NCI-H187 (cell line): ENCODE measurements around the gene MAML3.

Source experiments
- DNase-seq, 2 experiments: peaks; one replicate each; lab custom pipeline; 2025; lab: John Stamatoyannopoulos, UW

The MAML3 gene

DNA sequence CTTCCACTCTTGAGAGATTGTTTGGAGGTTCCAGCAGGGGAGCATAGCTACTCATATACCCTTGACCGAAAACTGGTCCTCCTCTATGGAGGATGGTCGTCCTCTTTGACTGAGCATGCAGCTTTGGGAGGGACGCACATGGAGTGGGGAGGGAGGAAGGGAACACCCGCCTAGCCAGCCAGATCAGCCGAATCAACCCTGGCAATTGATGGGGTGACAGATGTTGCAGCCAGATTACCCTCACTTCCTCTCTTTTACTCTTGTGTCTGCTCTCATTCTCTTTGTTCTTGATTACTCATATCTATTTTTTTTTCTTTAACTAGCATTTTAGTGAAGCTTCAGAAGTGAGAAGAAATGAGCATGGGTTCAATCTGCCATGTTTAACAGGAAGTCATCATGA, 468.8 kb downstream of the MAML3 start:
- no peak for DNase-seq

DNA sequence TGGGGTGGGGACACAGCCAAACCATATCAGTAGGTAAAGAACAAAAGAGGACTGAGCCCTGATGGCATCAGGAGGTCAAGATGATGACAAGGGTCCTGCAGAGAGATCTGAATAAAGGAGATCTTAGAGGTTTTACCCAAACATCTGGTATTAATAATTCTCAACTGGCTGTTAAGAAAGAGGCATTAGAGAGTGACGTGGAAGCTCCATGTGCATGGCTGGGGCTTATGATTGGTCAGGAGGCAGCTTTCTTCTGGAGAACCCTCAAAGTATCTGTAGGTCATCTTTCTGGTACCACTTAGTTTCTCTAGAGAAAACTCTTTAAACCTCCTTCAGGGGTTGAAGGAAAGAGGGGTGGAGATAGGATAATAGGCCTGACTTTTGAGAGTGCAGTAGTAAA, 469.6 kb downstream of the MAML3 start:
- no peak for DNase-seq

DNA sequence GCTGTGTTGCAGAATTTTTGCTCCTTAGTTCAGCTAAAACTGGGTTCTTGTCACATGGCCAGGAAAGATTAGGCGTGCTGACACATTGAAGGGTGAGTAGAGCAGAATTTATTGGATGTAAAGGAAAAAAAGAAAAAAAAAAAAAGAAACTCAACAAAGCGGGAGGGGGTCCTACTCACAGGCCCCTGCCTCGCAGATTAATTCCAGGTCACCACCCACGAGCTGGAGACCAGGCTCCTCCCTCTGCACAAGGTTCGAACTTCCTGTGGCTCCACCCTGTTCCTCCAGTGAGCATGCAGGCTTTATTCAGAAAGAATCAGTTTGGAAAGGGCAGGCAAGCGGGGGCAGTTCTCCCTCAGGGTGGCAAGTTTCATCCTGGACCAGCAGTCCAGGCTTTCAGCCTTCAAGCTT, 471.2 kb downstream of the MAML3 start:
- DNase-seq = no peak

DNA sequence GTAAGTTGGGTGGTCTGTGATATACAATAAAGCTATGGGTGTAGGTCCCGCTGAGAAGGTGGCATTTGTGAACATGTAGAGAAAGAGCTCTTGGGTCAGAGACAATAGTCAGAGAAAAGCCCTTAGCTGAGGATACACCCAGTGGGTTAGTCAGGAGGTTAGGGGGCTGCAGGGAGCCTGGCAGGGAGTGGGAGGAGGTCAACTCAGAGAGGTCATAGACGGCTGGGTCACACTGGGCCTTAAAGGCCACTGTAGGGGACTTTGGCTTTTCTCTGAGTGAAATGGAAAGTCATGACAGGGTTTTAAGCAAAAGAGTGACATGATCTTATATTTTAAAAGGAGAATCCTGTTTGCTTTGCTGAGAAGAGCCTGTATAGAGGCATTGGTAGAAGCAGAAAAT, 471.7 kb downstream of the MAML3 start:
- no peak for DNase-seq

DNA sequence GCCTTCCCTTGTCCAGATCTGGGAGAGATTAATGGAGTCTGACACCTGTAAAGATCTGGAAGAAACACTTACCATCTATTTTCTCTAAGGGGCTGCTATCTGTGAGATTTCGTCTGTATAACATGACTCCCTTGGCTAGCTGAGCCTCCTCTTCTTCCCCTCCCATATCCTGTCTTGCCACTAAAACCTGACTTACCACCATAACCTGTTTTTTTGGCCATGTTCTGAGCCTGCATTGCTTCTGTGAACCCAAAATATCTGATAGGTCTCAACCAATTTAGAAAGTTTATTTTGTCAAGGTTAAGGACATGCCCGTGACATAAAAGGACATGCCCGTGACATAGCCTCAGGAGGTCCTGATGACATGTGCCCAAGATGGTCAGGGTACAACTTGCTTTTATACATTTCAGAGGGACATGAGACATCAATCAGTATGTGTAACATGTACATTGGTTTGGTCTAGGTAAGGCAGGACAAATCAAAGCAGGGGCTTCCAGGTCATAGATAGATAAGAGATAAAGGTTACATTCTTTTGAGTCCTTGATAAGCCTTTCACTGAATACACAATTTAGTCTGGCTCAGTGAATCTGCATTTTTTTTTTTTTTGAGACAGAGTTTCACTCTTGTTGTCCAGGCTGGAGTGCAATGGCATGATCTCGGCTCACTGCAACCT, 476.9 kb downstream of the MAML3 start:
- no peak for DNase-seq

DNA sequence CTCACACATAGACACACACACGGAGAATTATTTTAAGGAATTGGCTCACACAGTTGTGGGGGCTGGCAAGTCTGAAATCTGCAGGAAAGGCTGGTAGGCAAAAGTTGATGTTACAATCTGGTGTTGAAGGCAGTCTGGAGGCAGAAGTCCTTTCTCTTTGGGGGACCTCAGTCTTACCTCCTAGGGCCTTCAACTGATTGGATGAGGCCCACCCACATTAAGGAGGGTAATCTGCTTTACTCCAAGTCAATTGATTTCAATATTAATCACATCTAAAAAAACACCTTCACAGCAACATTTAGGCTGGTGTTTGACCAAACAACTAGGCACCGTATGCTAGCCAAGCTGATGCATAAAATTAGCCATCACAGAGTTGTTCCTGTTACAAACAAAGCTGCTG, 477.6 kb downstream of the MAML3 start:
- DNase-seq = no peak

DNA sequence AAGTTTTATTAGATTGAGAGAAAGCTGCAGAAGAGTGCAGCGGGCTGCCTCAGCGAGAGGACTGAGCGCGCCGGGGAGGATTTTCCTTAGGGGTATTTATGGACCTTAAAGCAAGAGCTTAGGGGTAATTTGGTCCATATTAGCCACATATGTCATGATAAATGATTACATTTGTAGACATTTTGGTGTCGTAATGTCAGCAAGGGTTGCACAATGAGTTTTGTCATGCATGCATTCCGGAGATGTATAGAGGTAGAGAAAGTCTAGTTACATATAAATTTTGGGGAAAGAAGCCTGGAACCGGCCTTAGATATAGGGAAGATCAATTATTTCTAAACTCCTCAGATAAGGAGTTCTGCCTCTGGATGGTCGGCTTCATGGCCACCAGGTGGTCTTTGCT, 478.3 kb downstream of the MAML3 start:
- DNase-seq = no peak

DNA sequence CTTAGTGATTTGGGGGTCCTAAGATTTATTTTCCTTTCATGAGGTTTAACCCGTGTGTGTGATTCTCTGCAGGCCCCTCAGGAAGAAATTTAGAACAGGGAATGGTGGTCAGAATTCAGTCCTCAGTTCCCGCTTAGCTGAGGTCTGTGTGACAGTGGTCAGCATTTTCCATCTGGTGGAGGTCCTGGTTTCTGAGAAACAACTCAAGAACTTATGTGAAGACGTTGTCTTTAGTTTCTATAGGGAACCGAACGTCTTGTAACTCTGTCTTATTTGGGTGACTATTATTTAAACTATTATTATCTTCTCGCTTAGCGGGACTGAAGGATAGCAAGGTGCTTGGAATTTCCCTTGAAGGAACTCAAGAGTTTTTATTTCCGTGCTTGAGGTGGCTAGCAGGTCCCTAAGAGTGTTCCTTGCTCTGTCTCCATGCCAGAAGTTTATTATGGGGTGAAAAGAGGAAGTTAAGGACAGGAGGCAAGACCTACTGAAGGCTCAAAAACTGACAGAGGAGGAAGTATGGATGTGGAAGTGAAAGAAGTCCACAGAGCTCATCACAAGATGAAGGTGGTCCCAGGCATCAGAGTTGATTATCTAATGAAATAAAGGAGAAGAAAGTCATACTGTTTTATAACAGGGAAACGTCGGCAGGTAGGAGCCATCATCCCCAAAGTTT, 479.0 kb downstream of the MAML3 start:
- no peak for DNase-seq

DNA sequence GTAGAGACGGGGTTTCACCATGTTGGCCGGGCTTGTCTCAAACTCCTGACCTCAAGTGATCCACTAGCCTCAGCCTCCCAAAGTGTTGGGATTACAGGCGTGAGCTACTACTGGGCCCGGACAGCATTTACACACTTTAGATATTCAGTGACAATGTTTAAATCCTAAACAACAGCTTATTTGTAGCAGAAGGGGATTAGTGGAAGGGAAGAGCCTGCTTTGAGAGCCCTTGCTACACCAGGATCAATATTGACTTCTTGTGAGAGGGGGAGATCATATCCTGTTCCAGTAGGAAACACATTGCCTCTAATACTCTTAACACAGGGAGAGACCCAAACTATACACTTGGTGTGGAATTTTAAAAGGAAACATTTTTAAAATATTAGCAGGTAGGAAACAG, 481.3 kb downstream of the MAML3 start:
- no peak for DNase-seq

DNA sequence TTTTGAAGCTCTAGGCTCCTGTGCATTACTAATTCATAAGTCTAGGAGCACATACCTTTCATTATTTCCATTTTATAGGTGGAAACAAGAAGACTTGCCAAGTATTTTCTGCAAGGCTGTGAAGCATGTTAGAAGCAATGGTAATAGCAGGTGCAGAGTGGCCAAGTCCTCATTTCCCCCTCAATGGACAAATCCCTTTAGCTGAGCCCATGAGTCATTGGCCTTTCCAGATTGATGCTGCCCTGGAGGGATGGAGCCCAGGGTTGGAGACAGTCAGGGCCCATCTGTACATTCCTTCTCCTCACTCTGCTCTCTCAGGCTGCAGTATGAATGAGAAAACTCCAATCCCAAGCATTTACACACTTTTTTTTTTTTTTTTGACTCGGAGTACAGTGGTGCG, 481.8 kb downstream of the MAML3 start:
- DNase-seq = no peak

DNA sequence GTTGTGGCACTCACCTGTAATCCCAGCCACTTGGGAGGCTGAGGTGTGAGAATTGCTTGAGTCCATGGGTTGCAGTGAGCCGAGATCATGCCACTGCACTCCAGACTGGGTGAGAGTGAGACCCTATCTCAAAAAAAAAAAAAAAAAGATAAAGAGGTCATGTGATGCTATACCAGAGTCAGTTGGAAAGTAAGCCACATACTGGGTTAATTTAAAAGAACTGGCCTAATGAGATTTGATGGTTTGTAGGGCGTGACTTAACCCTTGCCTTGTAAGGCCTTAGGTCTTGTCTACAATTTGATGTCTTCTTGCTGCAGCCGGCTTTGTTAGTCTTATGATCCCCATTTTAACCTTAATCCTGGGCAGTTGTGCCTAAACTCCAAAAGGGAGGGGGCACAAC, 483.2 kb downstream of the MAML3 start:
- no peak for DNase-seq

DNA sequence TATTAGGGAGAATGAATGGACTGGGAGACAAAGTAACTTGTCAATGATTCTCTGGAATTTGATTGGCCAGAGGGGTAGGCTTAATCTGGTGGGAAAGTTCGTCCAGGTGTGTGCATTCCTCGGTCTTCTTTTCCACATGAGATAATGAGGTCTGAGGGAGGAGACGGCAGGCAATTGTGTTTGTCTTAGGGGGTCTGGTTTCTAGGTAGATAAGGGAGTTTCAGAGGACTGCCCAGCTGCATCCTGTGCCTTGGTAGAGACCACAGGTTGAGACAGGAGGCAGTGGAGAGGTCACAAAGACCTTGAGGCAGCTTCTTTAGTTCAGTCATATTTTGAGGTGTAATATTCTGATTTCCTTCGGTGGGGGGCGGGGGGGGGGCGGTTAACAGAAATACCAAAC, 484.1 kb downstream of the MAML3 start:
- no peak for DNase-seq

DNA sequence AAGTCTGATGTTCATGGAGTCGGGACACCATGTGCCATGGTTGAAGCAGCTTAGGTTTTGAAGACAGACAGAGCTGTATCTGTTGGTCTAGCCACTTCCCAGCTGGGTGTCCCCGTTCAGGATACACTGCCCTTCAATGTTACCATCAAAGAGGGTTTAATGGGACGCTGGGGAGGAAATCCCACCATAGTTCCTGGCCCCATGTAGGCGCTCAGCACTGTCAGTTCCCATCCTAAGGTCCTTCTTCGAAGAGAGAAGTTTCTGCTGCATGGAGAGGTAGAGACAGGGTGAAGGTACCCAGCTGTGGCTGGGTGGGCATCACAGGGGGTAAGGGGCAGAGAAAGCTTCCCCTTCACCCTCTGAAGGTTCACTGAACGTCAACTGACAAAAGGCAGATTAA, 484.6 kb downstream of the MAML3 start:
- DNase-seq = no peak

DNA sequence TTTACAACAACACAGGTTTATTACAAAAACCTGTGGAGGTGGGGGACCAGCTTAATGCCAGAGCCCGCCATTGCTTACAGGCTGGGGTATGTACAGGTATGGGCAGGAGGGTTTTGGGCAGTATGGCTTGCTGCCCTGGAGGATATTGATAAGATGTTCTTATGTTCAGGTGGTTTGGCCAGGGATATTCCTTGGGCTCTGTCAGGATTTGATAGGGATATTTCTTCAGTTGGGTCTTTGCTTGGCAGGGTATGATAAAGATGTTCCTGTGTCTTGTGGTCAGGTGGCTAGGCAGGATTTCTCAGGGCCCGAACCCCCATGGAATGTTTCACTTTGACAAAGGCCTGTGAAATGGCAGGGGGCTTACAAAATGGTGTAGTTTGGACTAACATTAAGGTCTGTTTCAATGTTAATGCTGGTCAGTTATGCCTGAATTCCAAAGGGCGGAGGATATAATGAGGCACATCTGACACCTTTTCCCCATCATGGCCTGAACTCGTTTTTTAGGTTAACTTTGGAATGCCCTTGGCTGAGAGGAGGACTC, 485.3 kb downstream of the MAML3 start:
- no peak for DNase-seq

DNA sequence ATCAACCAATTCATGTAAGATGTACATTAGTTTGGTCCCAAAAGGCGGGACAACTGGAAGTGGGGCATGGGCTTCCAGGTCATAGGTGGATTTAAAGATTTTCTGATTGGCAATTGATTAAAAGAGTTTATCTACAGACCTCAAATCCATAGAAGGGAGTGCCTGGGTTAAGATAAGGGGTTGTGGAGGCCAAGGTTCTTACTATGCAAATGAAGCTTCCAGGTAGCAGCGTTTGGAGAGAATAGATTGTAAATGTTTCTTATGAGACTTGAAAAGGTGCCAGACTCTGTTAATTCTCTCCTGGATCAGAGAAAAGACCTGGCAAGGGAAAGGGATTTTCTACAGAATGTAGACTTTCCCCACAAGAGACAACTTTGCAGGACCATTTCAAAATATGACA, 485.9 kb downstream of the MAML3 start:
- DNase-seq = no peak
